Measurements from ENCODE around the gene RIPK3.

The RIPK3 gene

GRCh38 chr14:24351517-24351916 is 11.7 kb upstream of the RIPK3 start:
- Histone ChIP-seq H3K27me3 (replicated peaks; ENCODE audit: insufficient read depth, low read length) (no peaks in the 10 kb centered on the region), H3F3A (ENCODE audit: insufficient read depth, low read length) (no peaks in the 10 kb centered on the region), H4K20me1 (ENCODE audit: insufficient read depth, low read length) (no peaks in the 10 kb centered on the region), H3K36me3 (replicated peaks; ENCODE audit: insufficient read depth, low read length) (no peaks in the 10 kb centered on the region), H3K4me2 (ENCODE audit: low read depth, low read length) (no peak overlapping the region), H3K9me2 (replicated peaks; ENCODE audit: insufficient read depth, low read length) (no peaks in the 10 kb centered on the region), H2AFZ (ENCODE audit: low read length) (no peak overlapping the region), H3K9me3 (replicated peaks; ENCODE audit: insufficient read depth, low read length) (no peaks in the 10 kb centered on the region), H3K4me3 (ENCODE audit: low read length) (no peak overlapping the region), H3K79me2 (ENCODE audit: low read length) (no peaks in the 10 kb centered on the region), H3K9ac (ENCODE audit: low read length) (no peak overlapping the region), H3K27ac (ENCODE audit: low read length) (no peak overlapping the region), H3K4me1 (ENCODE audit: low read length) (no peaks in the 10 kb centered on the region)
- TF ChIP-seq EZH2phosphoT487 (IDR thresholded peaks at IDR 0.05; ENCODE audit: low read length) (no peak), CTCF (IDR thresholded peaks at IDR 0.05; ENCODE audit: low read length) (no peak), EZH2 (optimal IDR thresholded peaks at IDR 0.05; ENCODE audit: low read depth, low read length) (no peak)
- no peak for DNase-seq

- H3K4me2 ChIP-seq (ENCODE audit: low read depth, low read length): no peak overlapping the region
- TF ChIP-seq EZH2phosphoT487 (IDR thresholded peaks at IDR 0.05; ENCODE audit: low read length) (no peak), CTCF (IDR thresholded peaks at IDR 0.05; ENCODE audit: low read length) (no peak), EZH2 (optimal IDR thresholded peaks at IDR 0.05; ENCODE audit: low read depth, low read length) (no peak)
- no peak overlapping the region for H3K9ac ChIP-seq (ENCODE audit: low read length)
- H3K9me3 ChIP-seq (replicated peaks; ENCODE audit: insufficient read depth, low read length): no peaks in the 10 kb centered on the region
- H3K79me2 ChIP-seq (ENCODE audit: low read length): no peaks in the 10 kb centered on the region
- no peaks in the 10 kb centered on the region for H3K4me1 ChIP-seq (ENCODE audit: low read length)
- DNase-seq: no peak
- no peaks in the 10 kb centered on the region for H3F3A ChIP-seq (ENCODE audit: insufficient read depth, low read length)
- no peaks in the 10 kb centered on the region for H3K36me3 ChIP-seq (replicated peaks; ENCODE audit: insufficient read depth, low read length)
- no peak overlapping the region for H3K27ac ChIP-seq (ENCODE audit: low read length)
- H3K4me3 ChIP-seq (ENCODE audit: low read length): no peak overlapping the region
- H4K20me1 ChIP-seq (ENCODE audit: insufficient read depth, low read length): no peaks in the 10 kb centered on the region
- no peak overlapping the region for H2AFZ ChIP-seq (ENCODE audit: low read length)
- no peaks in the 10 kb centered on the region for H3K27me3 ChIP-seq (replicated peaks; ENCODE audit: insufficient read depth, low read length)
- H3K9me2 ChIP-seq (replicated peaks; ENCODE audit: insufficient read depth, low read length): no peaks in the 10 kb centered on the region
Measured at GRCh38 chr14:24349742-24350141, 10.0 kb upstream of the RIPK3 start.

GRCh38 chr14:24348186-24348585 is 8.4 kb upstream of the RIPK3 start:
- DNase-seq: no peak
- no peak overlapping the region for H2AFZ ChIP-seq (ENCODE audit: low read length)
- no peaks in the 10 kb centered on the region for H3K9me3 ChIP-seq (replicated peaks; ENCODE audit: insufficient read depth, low read length)
- no peaks in the 10 kb centered on the region for H3K4me1 ChIP-seq (ENCODE audit: low read length)
- no peak overlapping the region for H3K4me2 ChIP-seq (ENCODE audit: low read depth, low read length)
- H3K27ac ChIP-seq (ENCODE audit: low read length): no peak overlapping the region
- H3K36me3 ChIP-seq (replicated peaks; ENCODE audit: insufficient read depth, low read length): no peaks in the 10 kb centered on the region
- H4K20me1 ChIP-seq (ENCODE audit: insufficient read depth, low read length): no peaks in the 10 kb centered on the region
- H3K9ac ChIP-seq (ENCODE audit: low read length): no peak overlapping the region
- H3K79me2 ChIP-seq (ENCODE audit: low read length): no peaks in the 10 kb centered on the region
- H3K9me2 ChIP-seq (replicated peaks; ENCODE audit: insufficient read depth, low read length): no peaks in the 10 kb centered on the region
- no peak for TF ChIP-seq EZH2phosphoT487 (IDR thresholded peaks at IDR 0.05; ENCODE audit: low read length)
- no peak for TF ChIP-seq EZH2 (optimal IDR thresholded peaks at IDR 0.05; ENCODE audit: low read depth, low read length)
- no peak for TF ChIP-seq CTCF (IDR thresholded peaks at IDR 0.05; ENCODE audit: low read length)
- no peaks in the 10 kb centered on the region for H3F3A ChIP-seq (ENCODE audit: insufficient read depth, low read length)
- no peaks in the 10 kb centered on the region for H3K27me3 ChIP-seq (replicated peaks; ENCODE audit: insufficient read depth, low read length)
- H3K4me3 ChIP-seq (ENCODE audit: low read length): no peak overlapping the region
